ENCODE results near the gene TELO2. TPM values are rescaled to one million over a fixed set of nuclear protein-coding genes. Genes with fewer than 3 reads are reported as not detected.

Gene TELO2
- total and polyA plus RNA-seq, 4 donors, result 24.4 to 64.2 (median 42.8) TPM

DNA sequence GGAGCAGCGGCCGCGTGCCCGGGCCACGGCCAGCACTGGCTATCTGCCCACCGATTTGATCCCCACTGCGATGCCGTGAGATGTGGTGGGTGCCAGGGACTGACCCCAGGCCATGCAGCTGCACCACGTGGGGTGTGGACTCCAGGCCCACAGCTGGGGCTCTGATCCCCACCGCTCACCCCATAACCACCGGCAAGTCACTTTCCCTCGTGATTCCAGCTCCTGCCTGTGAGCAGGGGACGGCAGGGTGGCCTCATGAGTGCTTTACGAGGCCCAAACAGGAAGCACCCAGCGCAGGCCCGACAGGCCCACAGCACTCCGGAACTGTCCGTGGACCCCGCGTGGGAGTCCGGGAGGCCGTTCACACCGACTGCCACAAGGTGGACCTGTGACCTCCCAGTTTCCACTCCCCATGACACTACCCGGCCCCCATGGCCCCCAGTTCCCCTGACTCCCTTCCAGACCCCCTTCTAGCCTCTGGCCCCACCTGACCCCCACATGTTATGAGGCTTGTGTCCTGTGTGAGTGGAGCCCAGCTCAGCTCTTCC lies 5.0 kb upstream of the TELO2 start:
- Histone ChIP-seq H3K27me3 (ENCODE audit: control insufficient read depth in 3 of 3, insufficient read depth in 3 of 3, low read length in 2 of 3) (no peaks in the 10 kb centered on the region), H3K4me1 (ENCODE audit: control insufficient read depth in 5 of 5, insufficient read depth in 5 of 5, low read length in 5 of 5) (peaks cover 0 to 6% (median 3%) of the 10 kb centered on the region in 5 donors), H3K9me3 (ENCODE audit: control insufficient read depth in 4 of 4, insufficient read depth in 3 of 4, low read length in 3 of 4) (no peaks in the 10 kb centered on the region), H3K36me3 (ENCODE audit: control insufficient read depth in 4 of 4, insufficient read depth in 4 of 4, low read length in 4 of 4) (no peaks in the 10 kb centered on the region), H3K4me3 (no peak overlapping the region), H3K27ac (ENCODE audit: low read depth in 1 of 2, low read length in 1 of 2) (no peak overlapping the region), H3K9ac (ENCODE audit: insufficient read depth in 1 of 2, low read length in 2 of 2) (no peak overlapping the region)
- no peak for DNase-seq
- ATAC-seq (ENCODE audit: insufficient read depth, low FRiP score), result no peak
- WGBS, 2 donors, result 76 to 85% methylated on average over 20 to 24 of the region's 24 CpGs
- TF ChIP-seq, protein P1, sequence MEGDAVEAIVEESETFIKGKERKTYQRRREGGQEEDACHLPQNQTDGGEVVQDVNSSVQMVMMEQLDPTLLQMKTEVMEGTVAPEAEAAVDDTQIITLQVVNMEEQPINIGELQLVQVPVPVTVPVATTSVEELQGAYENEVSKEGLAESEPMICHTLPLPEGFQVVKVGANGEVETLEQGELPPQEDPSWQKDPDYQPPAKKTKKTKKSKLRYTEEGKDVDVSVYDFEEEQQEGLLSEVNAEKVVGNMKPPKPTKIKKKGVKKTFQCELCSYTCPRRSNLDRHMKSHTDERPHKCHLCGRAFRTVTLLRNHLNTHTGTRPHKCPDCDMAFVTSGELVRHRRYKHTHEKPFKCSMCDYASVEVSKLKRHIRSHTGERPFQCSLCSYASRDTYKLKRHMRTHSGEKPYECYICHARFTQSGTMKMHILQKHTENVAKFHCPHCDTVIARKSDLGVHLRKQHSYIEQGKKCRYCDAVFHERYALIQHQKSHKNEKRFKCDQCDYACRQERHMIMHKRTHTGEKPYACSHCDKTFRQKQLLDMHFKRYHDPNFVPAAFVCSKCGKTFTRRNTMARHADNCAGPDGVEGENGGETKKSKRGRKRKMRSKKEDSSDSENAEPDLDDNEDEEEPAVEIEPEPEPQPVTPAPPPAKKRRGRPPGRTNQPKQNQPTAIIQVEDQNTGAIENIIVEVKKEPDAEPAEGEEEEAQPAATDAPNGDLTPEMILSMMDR (IDR thresholded peaks at IDR 0.05; ENCODE audit: control extremely low read depth, extremely low read depth), result no peak

DNA sequence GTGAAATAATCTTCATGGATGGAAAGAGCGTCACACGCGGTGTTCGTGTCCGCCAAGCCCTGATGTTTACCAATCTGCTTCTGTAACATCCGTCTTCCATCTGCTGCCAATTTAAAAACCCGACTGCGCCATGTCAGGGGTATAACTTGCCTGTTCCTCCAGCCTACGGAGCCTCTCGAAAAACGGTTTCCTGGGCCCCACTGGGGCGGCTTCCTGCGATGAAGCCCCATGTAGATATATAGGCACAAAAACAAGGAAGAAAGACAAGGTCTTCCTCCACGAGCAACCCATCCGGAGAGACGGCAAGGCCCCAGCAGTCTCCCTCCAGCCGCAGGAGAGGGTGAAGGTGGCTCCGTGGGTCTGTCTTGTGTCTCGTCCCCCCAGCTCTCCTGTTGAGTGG lies 4.5 kb upstream of the TELO2 start, which contains the start of gene PTX4:
Gene PTX4, minus strand, starts transcription at position 326 of the 400 bp plus-strand sequence. Its CDS starts 35 bp downstream, at position 291.
- no peaks in the 10 kb centered on the region for H3K27me3 ChIP-seq (ENCODE audit: control insufficient read depth in 3 of 3, insufficient read depth in 3 of 3, low read length in 2 of 3)
- H3K9me3 ChIP-seq (ENCODE audit: control insufficient read depth in 4 of 4, insufficient read depth in 3 of 4, low read length in 3 of 4), result no peaks in the 10 kb centered on the region
- no peak within 1 kb of the TSS for H3K9ac ChIP-seq (ENCODE audit: insufficient read depth in 1 of 2, low read length in 2 of 2)
- DNase-seq (no peak), ATAC-seq (ENCODE audit: insufficient read depth, low FRiP score) (no peak)
- TF ChIP-seq, protein P1 (IDR thresholded peaks at IDR 0.05; ENCODE audit: control extremely low read depth, extremely low read depth), result no peak
- peaks cover 0 to 6% (median 3%) of the 10 kb centered on the region in 5 donors for H3K4me1 ChIP-seq (ENCODE audit: control insufficient read depth in 5 of 5, insufficient read depth in 5 of 5, low read length in 5 of 5)
- no peaks in the 10 kb centered on the region for H3K36me3 ChIP-seq (ENCODE audit: control insufficient read depth in 4 of 4, insufficient read depth in 4 of 4, low read length in 4 of 4)
- H3K4me3 ChIP-seq, result no peak within 1 kb of the TSS
- WGBS, 2 donors, result 43 to 72% methylated on average over 19 of the region's 19 CpGs
- no peak within 1 kb of the TSS for H3K27ac ChIP-seq (ENCODE audit: low read depth in 1 of 2, low read length in 1 of 2)

DNA sequence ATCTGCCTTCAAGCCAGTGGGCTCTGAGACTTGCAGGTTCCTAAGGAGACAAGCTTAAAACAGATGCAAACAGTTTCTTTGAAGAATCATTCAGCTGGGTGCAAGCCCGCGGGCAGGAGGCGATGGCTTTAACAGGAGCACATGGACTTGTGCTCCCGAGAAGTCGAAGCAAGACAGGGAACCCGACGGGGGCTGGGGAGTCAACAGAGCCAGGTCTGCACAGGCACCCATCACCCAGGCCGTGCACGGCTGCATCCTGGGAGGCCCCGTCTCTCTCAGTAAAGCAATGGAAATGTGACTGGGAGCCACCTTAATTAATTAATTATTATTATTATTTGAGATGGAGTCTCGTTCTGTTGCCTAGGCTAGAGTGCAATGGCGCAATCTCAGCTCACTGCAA lies 4.1 kb upstream of the TELO2 start:
- H3K9ac ChIP-seq (ENCODE audit: insufficient read depth in 1 of 2, low read length in 2 of 2), result no peak overlapping the region
- H3K36me3 ChIP-seq (ENCODE audit: control insufficient read depth in 4 of 4, insufficient read depth in 4 of 4, low read length in 4 of 4), result no peaks in the 10 kb centered on the region
- no peak for DNase-seq
- H3K27ac ChIP-seq (ENCODE audit: low read depth in 1 of 2, low read length in 1 of 2), result no peak overlapping the region
- no peak for ATAC-seq (ENCODE audit: insufficient read depth, low FRiP score)
- TF ChIP-seq, protein P1 (IDR thresholded peaks at IDR 0.05; ENCODE audit: control extremely low read depth, extremely low read depth), result no peak
- no peaks in the 10 kb centered on the region for H3K27me3 ChIP-seq (ENCODE audit: control insufficient read depth in 3 of 3, insufficient read depth in 3 of 3, low read length in 2 of 3)
- H3K4me3 ChIP-seq, result no peak overlapping the region
- H3K9me3 ChIP-seq (ENCODE audit: control insufficient read depth in 4 of 4, insufficient read depth in 3 of 4, low read length in 3 of 4), result no peaks in the 10 kb centered on the region
- whole genome bisulfite sequencing, 2 donors, result 86 to 91% methylated on average over 12 of the region's 12 CpGs
- H3K4me1 ChIP-seq (ENCODE audit: control insufficient read depth in 5 of 5, insufficient read depth in 5 of 5, low read length in 5 of 5), result peaks cover 0 to 11% (median 3%) of the 10 kb centered on the region in 5 donors

DNA sequence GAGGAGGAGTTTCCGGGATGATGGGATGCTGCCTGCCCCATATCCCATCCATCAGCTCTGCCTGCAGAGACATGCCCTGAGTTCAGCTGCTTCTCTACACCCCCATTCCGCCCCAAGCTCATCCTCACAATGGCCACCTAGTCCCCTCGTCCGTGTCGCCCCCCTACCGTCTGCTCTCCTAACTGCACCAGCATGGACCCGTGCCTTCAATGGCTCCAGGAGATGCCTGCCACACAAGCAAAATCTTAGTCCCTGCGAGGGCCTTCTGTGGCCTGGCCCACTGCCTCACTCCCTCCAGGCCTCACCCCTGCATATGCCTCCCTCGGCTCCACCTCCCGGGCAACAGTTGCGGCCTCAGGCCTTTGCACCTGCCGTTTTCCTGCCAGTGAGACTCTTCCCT lies 1.8 kb upstream of the TELO2 start:
- Histone ChIP-seq H3K9me3 (ENCODE audit: control insufficient read depth in 4 of 4, insufficient read depth in 3 of 4, low read length in 3 of 4) (no peaks in the 10 kb centered on the region), H3K36me3 (ENCODE audit: control insufficient read depth in 4 of 4, insufficient read depth in 4 of 4, low read length in 4 of 4) (peaks cover 0 to 15% (median 8%) of the 10 kb centered on the region in 4 donors), H3K27ac (ENCODE audit: low read depth in 1 of 2, low read length in 1 of 2) (no peak overlapping the region), H3K9ac (ENCODE audit: insufficient read depth in 1 of 2, low read length in 2 of 2) (no peak overlapping the region), H3K4me3 (no peak overlapping the region), H3K4me1 (ENCODE audit: control insufficient read depth in 5 of 5, insufficient read depth in 5 of 5, low read length in 5 of 5) (peaks cover 0 to 18% (median 5%) of the 10 kb centered on the region in 5 donors), H3K27me3 (ENCODE audit: control insufficient read depth in 3 of 3, insufficient read depth in 3 of 3, low read length in 2 of 3) (no peaks in the 10 kb centered on the region)
- 91% methylated on average over 12 of the region's 12 CpGs for WGBS, 2 donors
- ATAC-seq (ENCODE audit: insufficient read depth, low FRiP score), result no peak
- no peak for DNase-seq
- TF ChIP-seq, protein P1 (IDR thresholded peaks at IDR 0.05; ENCODE audit: control extremely low read depth, extremely low read depth), result no peak

All from lung (tissue), 12 donors.